CD4-positive, alpha-beta T cell (primary cell): ENCODE results near the gene MUC4. TPM values are rescaled to one million over a fixed set of nuclear protein-coding genes. Genes with fewer than 3 reads are reported as not detected.

Experiments used
- ATAC-seq: fragments of 200-7000 bp; cut with Tn5 transposase; one replicate; pipeline ENCODE4 v1.10.0; 2022; ENCODE audit warnings: mild to moderate bottlenecking; ENCODE audit not compliant: poor library complexity
- CTCF ChIA-PET: fragments of 350-600 bp; sonication (Branson Sonifier 250); formaldehyde crosslinking; loops from one replicate; lab custom pipeline; 2021; ENCODE audit warnings: antibody characterized with exemption, inconsistent platforms; lab: Charles Lee
- POLR2A ChIA-PET: fragments of 350-600 bp; sonication (Branson Sonifier 250); formaldehyde crosslinking; loops from one replicate; lab custom pipeline; 2021; ENCODE audit warnings: antibody characterized with exemption, inconsistent platforms; lab: Charles Lee
- DNase-seq, 14 experiments: peaks; one replicate each; pipeline ENCODE4 v3.0.0-alpha.2; 2013 to 2020; ENCODE audit warnings: mixed read lengths in 2 of 14
- H3K27ac ChIP-seq, 2 donors: one replicate each; pipeline versions ENCODE4 v1.5.1 to v1.7.0; 2013; ENCODE audit warnings: low read length in 2 of 2, low read depth in 1 of 2, mild to moderate bottlenecking in 1 of 2
- H3K27me3 ChIP-seq, 2 experiments: 1 replicate in 1 of 2; 2 replicates in 1 of 2; pipeline versions ENCODE4 v1.6.1 to v1.7.0; 2013; ENCODE audit warnings: low read length in 2 of 2, control low read depth in 1 of 2, mild to moderate bottlenecking in 1 of 2, moderate library complexity in 1 of 2; ENCODE audit not compliant: insufficient read depth in 2 of 2, control insufficient read depth in 1 of 2
- H3K36me3 ChIP-seq: one replicate; pipeline ENCODE4 v1.6.1; 2013; ENCODE audit warnings: low read length, control low read depth; ENCODE audit not compliant: insufficient read depth
- H3K4me1 ChIP-seq: one replicate; pipeline ENCODE4 v1.6.1; 2013; ENCODE audit warnings: low read length, control low read depth; ENCODE audit not compliant: insufficient read depth
- H3K4me3 ChIP-seq: one replicate; pipeline ENCODE4 v1.5.1; 2013; ENCODE audit warnings: mild to moderate bottlenecking, low read length, moderate library complexity
- H3K9me3 ChIP-seq, 2 experiments: 1 replicate in 1 of 2; 2 replicates in 1 of 2; pipeline versions ENCODE4 v1.6.1 to v1.7.0; 2013; ENCODE audit warnings: low read length in 2 of 2, mild to moderate bottlenecking in 2 of 2, control low read depth in 1 of 2, moderate library complexity in 1 of 2; ENCODE audit not compliant: control insufficient read depth in 1 of 2, insufficient read depth in 1 of 2
- H3K27ac Mint-ChIP-seq: one replicate; pipeline ENCODE4 v1.8.0; 2020; ENCODE audit warnings: mixed read lengths
- H3K27me3 Mint-ChIP-seq: one replicate; pipeline ENCODE4 v1.8.0; 2021; ENCODE audit warnings: mixed read lengths
- H3K36me3 Mint-ChIP-seq: one replicate; pipeline ENCODE4 v1.8.0; 2021; ENCODE audit warnings: low read depth, mixed read lengths
- H3K4me1 Mint-ChIP-seq: one replicate; pipeline ENCODE4 v1.8.0; 2021; ENCODE audit warnings: low read depth, mixed read lengths
- H3K4me3 Mint-ChIP-seq: one replicate; pipeline ENCODE4 v1.8.0; 2020; ENCODE audit warnings: mild to moderate bottlenecking, mixed read lengths
- H3K9me3 Mint-ChIP-seq: one replicate; pipeline ENCODE4 v1.8.0; 2020; ENCODE audit warnings: mixed read lengths
- intact Hi-C, 2 experiments: fragments of 100-400 bp; cut with DNase I in 1 of 2; cut with micrococcal nuclease in 1 of 2; formaldehyde crosslinking; loops; one replicate each; pipeline versions ENCODE4 v1.15.1 to v1.9.0; 2023 to 2025; cut with DNase I, micrococcal nuclease
- total RNA-seq, 174 experiments: library from RNA in 2 of 174; stranded (reverse) in 2 of 174; gene quantifications; one replicate each; pipeline ENCODE4 v1.2.3 and lab custom pipeline; 2021 to 2026
- TF ChIP-seq, protein P1 (sequence below): fragments of 200-600 bp; IDR thresholded peaks from one replicate; pipeline ENCODE4 v1.8.0; 2022; ENCODE audit warnings: antibody characterized with exemption, mild to moderate bottlenecking

The MUC4 gene
- total RNA-seq, 2 experiments from 2014 or later, result not detected

DNA sequence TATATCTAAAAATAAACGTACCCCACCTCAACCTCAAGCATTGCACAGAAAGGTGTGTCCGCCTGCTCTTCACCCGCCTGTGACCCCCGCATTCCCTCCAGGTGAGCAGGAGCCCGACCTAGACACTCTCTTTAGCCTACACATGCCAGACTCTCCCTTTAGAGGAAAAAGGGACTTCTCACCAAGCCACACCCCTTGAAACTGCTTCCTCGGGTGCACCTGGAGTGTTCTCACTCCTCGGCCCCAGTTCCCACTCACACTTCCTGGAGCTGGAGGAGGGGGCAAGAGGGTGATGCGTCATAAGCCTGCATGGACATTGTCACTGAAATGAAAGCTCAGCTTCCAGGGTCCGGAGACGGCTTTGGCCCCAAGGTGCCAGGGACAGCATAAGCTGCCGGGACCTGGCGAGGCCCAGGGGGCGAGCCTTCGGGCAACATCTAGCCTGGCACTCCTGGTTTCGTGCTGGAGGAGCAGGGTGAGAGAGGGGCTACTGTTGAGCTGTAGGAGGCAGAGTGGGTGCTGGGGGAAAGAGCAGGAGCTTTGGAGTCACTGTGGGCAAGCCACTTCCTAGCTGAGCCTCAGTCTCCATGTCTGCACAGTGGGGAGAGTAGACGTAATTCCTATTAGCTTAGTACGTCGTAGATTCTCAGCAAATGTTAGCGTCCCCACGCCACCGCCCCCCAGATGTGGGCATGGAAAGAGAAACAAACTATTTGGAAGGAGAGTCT, 9.8 kb upstream of the MUC4 start:
- ATAC-seq (no peak), DNase-seq (no peak)
- intact Hi-C loops, result no loop called here
- Histone ChIP-seq H3K36me3 (no peaks in the 10 kb centered on the region), H3K27me3 (peaks cover 0 to 3% of the 10 kb centered on the region in 2 experiments), H3K9me3 (peaks cover 0 to 11% of the 10 kb centered on the region in 2 experiments), H3K27ac (no peak overlapping the region), H3K4me3 (no peak overlapping the region), H3K4me1 (no peaks in the 10 kb centered on the region)
- no peak overlapping the region for H3K27ac Mint-ChIP-seq
- ChIA-PET POLR2A (no interaction called here), CTCF (no interaction called here)
- H3K9me3 Mint-ChIP-seq, result no peaks in the 10 kb centered on the region
- H3K4me3 Mint-ChIP-seq, result no peak overlapping the region
- no peaks in the 10 kb centered on the region for H3K4me1 Mint-ChIP-seq
- no peaks in the 10 kb centered on the region for H3K27me3 Mint-ChIP-seq
- TF ChIP-seq, protein P1, sequence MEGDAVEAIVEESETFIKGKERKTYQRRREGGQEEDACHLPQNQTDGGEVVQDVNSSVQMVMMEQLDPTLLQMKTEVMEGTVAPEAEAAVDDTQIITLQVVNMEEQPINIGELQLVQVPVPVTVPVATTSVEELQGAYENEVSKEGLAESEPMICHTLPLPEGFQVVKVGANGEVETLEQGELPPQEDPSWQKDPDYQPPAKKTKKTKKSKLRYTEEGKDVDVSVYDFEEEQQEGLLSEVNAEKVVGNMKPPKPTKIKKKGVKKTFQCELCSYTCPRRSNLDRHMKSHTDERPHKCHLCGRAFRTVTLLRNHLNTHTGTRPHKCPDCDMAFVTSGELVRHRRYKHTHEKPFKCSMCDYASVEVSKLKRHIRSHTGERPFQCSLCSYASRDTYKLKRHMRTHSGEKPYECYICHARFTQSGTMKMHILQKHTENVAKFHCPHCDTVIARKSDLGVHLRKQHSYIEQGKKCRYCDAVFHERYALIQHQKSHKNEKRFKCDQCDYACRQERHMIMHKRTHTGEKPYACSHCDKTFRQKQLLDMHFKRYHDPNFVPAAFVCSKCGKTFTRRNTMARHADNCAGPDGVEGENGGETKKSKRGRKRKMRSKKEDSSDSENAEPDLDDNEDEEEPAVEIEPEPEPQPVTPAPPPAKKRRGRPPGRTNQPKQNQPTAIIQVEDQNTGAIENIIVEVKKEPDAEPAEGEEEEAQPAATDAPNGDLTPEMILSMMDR, result no peak
- H3K36me3 Mint-ChIP-seq, result no peaks in the 10 kb centered on the region

DNA sequence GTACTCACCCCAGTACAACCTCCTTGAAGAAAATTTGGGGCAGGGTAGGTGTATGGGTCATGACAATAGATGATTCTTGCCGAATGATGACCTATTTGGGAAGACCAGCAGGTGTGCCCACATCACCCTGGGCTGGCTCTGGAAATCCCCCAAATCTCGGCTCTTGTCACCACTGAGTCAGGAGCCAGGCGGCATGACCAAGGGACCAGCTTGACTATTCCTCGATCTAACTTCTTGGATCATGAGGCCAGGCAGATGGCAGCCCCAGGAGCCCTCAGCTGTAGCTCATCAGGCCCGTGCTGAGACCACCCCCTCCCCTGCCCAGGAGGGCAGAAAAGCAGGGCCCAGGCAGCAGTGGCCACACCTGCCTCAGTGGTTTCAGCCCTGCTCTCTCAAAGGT, 9.2 kb upstream of the MUC4 start:
- intact Hi-C loops, result no loop called here
- ATAC-seq, result no peak
- DNase-seq, result no peak
- Histone ChIP-seq H3K27ac (no peak overlapping the region), H3K27me3 (peaks cover 0 to 3% of the 10 kb centered on the region in 2 experiments), H3K4me1 (no peaks in the 10 kb centered on the region), H3K9me3 (peaks cover 0 to 17% of the 10 kb centered on the region in 2 experiments), H3K4me3 (no peak overlapping the region), H3K36me3 (no peaks in the 10 kb centered on the region)
- POLR2A ChIA-PET, result no interaction called here
- TF ChIP-seq, protein P1, result no peak
- Mint-ChIP-seq H3K36me3 (no peaks in the 10 kb centered on the region), H3K4me3 (no peak overlapping the region), H3K4me1 (no peaks in the 10 kb centered on the region), H3K27ac (no peak overlapping the region), H3K9me3 (no peaks in the 10 kb centered on the region), H3K27me3 (no peaks in the 10 kb centered on the region)
- CTCF ChIA-PET, result no interaction called here

DNA sequence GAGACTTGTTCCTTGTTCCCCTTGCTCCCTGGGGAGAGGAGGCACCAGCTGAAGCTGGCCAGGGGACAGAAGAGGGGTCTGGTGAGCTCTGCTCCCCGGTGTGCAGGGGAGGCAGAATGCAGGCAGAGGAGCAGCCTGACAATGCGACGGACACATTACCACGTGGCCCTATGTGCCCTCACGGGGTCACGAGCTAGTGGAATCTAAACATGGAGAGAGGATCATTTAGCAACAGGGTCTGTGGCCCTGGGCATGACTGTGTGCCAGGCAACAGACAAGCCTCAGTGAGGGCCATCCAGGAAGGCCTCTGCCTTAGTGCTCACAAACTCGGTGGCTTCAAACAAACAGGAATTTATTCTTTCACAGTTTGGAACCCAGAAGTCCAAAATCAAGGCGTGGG, 8.5 kb upstream of the MUC4 start:
- Histone ChIP-seq H3K9me3 (peaks cover 0 to 17% of the 10 kb centered on the region in 2 experiments), H3K27ac (no peak overlapping the region), H3K4me3 (no peak overlapping the region), H3K27me3 (peaks cover 0 to 3% of the 10 kb centered on the region in 2 experiments), H3K36me3 (no peaks in the 10 kb centered on the region), H3K4me1 (no peaks in the 10 kb centered on the region)
- no peak for DNase-seq
- no peaks in the 10 kb centered on the region for H3K36me3 Mint-ChIP-seq
- H3K4me3 Mint-ChIP-seq, result no peak overlapping the region
- H3K9me3 Mint-ChIP-seq, result no peaks in the 10 kb centered on the region
- no peak for ATAC-seq
- CTCF ChIA-PET, result interaction anchor here (1.5 kb wide), 1 partner anchor 31 kb away, joined by 4 read pairs; no protein-coding TSS in a partner anchor
- POLR2A ChIA-PET, result no interaction called here
- H3K27ac Mint-ChIP-seq, result no peak overlapping the region
- H3K27me3 Mint-ChIP-seq, result no peaks in the 10 kb centered on the region
- intact Hi-C loops, result no loop called here
- H3K4me1 Mint-ChIP-seq, result no peaks in the 10 kb centered on the region
- TF ChIP-seq, protein P1, result no peak
